AG09319 (cell line): ENCODE results near the gene L3MBTL3.

Source experiments
- DNase-seq: peaks from one replicate; pipeline ENCODE4 v3.0.0-alpha.2; 2010; ENCODE audit warnings: low read depth; ENCODE audit errors: extremely low read depth
- CTCF ChIP-seq: IDR thresholded peaks from 2 replicates; pipeline ENCODE4 v1.5.1; 2011; ENCODE audit warnings: low read depth, mild to moderate bottlenecking, inconsistent platforms, low read length, moderate library complexity

L3MBTL3 gene

DNA sequence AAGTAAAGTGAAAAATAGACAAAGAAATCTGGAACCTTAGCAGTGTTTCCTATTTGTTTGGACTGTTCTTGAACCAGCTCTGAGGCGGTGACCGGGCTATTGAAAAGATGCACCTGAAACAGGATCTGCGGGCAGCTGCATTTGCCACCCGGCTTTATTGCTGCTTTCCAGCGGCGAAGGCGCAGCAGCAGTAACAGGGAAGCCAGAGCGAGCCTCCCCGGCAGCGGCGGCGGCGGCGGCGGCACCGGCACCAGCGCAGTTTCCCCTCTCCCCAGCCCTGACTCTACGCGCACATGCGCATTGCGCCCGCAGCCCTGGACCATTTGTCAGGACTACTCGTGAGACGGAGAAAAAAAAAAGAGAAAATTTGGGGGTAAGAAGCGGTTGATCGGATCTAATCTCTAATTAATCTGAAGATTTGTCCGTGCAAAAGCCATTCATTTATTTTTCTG is at the start of gene L3MBTL3:
L3MBTL3 (plus strand) TSS at position 290 of the 452 bp plus-strand sequence. CDS start 24,119 bp downstream, outside the sequence.
- no peak for TF ChIP-seq CTCF
- peak; percentile 49 for DNase-seq

GRCh38 chr6:129969064-129969463 is 49.3 kb upstream of the L3MBTL3 start:
- DNase-seq: no peak
- no peak for TF ChIP-seq CTCF

DNA sequence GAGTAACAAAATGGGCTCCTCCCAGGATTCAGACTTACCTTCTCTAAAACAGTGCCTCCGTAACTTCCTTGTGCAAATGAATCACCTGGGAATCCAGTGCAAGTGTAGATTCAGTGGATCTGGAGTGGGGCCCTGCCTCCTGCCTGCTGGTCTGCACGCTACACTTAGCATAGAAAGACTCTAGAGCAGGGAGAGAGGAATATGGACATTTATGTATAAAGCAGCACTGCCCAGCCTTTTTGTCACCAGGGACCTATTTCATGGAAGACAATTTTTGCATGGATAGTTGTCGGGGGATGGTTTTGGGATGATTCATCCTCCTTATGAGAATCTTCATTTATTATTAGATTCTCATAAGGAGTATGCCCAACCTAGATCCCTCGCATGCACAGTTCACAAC is 42.3 kb upstream of the L3MBTL3 start:
- DNase-seq: no peak

DNA sequence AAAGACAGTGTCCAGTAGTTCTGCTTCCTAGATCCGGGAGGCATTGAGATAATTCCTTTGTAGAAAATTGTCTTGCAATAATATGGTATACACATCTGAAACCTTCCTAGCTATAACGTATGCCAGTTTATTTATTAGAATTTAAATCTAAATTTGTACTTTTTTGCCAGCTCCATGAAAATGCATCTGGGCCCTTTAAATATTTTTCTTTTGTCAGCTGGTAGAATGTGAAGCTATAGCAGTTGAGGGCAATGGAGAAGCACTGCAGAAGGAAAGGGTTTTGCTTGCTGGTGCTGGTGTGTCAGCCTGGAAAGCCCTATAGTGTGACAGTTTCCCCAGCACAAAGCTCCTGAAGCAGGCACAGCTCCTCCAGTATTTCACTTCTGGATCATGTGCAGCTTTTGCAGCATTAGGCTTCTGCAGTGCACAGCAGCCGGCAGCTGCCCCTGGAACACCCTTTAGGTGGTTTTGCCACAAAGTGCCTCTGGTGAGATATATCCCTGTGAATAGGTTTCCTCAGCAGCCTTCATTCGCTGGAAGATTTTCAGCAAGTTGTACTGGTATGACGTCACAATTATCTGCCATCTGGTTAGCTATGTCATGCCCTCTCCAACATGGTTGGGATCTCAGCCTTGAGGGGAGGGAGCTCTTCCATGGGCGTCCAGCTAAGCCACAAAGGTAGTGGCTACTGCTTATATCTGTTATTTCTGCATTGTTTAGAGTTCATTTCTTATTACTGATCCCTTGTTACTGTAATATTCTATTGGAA is 40.0 kb upstream of the L3MBTL3 start:
- no peak for TF ChIP-seq CTCF
- DNase-seq: no peak

More for the DNA sequence above, 42.3 kb upstream of the L3MBTL3 start:
- no peak for TF ChIP-seq CTCF

DNA sequence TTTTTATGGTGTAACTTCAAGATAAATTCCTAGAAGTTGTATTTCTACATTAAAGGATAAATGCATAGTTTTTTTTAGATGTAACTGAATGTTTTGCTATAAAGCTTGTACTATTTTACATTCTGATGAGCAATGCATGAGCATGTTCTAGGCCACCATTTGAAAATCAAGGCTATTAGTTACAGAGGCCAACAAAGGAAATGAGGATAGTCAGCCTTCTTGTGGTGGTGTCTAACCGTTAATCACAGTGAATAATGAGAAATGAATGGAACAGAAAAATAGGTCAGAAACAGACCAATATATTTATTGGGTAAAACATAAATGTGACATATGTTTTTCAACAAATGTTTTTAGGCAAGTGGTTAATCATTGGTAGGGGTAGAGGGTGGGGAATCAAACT is 37.6 kb upstream of the L3MBTL3 start:
- no peak for TF ChIP-seq CTCF
- no peak for DNase-seq

- peak; percentile 11 for TF ChIP-seq CTCF
- no peak for DNase-seq
Observed at GRCh38 chr6:129981598-129981997, 36.8 kb upstream of the L3MBTL3 start.

DNA sequence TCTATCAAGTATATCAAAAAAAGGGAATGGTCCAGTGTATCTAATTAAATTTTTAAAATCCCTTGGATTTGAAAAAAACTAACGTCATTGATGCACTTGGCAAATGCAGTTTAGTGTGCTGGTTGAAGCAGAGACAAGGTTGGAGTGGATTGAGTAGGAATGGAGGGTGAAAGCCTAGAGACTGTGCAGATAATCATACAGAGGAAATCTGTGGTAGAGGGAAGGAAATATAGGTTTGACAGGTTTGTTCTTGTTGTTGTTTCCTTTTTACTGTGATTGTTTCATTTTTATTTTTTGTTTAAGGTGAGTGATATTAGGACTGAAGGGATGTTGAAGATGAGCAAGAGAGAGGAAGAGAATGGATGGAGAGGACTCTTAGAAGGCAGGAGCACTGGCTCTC is 29.0 kb upstream of the L3MBTL3 start:
- DNase-seq: no peak
- no peak for TF ChIP-seq CTCF
